ENCODE measurements around the gene TMEM132A.

- TF ChIP-seq, protein P1, sequence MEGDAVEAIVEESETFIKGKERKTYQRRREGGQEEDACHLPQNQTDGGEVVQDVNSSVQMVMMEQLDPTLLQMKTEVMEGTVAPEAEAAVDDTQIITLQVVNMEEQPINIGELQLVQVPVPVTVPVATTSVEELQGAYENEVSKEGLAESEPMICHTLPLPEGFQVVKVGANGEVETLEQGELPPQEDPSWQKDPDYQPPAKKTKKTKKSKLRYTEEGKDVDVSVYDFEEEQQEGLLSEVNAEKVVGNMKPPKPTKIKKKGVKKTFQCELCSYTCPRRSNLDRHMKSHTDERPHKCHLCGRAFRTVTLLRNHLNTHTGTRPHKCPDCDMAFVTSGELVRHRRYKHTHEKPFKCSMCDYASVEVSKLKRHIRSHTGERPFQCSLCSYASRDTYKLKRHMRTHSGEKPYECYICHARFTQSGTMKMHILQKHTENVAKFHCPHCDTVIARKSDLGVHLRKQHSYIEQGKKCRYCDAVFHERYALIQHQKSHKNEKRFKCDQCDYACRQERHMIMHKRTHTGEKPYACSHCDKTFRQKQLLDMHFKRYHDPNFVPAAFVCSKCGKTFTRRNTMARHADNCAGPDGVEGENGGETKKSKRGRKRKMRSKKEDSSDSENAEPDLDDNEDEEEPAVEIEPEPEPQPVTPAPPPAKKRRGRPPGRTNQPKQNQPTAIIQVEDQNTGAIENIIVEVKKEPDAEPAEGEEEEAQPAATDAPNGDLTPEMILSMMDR (conservative IDR thresholded peaks at IDR 0.05; ENCODE audit: low read depth, low read length), result no peak
- no peak for TF ChIP-seq EZH2phosphoT487 (IDR thresholded peaks at IDR 0.05; ENCODE audit: borderline replicate concordance, low read length)
- TF ChIP-seq EZH2 (IDR thresholded peaks at IDR 0.05; ENCODE audit: low read length, unreplicated experiment), result no peak
These were observed 26.8 kb upstream of the TMEM132A start for GRCh38 chr11:60897496-60897895.

Data from PC-3 (cell line).